Right forelimb (tissue), 1 donor: ENCODE results near the gene ANXA4.
"Not testable (repeated sequence)": the region's sequence is repeated elsewhere in the genome, so short reads cannot be mapped to it uniquely, and the experiment has no call there.

Source experiments
- DNase-seq: peaks from one replicate; pipeline ENCODE4 v3.0.0-alpha.2; 2018

ANXA4 gene

DNA sequence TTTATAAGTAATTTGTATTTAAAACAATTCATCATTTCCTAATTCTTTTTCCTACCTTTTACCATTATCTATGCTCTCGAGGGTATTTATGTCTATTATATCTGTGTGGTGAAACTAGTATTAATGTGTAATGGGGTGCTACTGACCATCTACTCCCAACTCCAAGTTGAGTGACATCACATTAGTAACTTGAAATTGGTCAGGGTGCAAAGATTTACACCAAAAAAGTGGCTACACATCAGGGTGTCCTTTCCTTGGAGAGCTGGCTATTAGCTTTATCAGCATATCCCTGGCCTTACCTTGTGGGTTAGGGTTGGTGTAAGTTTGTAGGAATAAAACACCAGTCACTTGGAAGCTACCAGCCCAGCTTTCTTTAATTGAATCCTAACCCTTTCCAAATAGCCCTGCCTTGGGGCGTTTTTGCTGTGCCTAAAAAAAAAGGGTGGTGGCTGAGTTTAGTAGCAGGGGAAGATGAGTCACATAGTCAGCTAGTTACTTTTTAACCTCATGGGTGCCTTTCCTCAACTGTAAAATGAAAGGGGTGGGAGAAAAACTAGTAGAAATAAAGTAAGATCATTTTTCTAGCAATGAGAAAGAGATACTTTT is 14.0 kb downstream of the ANXA4 start:
- DNase-seq = no peak

DNA sequence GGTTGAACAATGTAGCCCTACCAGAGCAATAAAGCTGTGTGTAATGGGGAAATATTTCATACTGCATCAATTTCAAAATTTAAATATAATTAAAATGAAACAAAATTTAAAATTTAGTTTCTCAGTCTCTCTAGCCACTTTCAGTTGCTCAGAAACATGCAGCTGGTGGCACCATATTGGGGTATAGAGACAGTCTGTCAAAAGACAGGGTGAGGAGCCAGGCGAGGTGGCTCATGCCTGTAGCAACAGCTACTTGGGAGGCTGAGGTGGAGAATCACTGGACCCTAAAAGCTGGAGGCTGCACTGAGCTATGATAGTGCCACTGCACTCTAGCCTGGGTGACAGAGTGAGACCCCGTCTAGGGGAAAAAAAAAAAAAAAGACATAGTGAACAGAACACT is 20.1 kb downstream of the ANXA4 start:
- DNase-seq = no peak

DNA sequence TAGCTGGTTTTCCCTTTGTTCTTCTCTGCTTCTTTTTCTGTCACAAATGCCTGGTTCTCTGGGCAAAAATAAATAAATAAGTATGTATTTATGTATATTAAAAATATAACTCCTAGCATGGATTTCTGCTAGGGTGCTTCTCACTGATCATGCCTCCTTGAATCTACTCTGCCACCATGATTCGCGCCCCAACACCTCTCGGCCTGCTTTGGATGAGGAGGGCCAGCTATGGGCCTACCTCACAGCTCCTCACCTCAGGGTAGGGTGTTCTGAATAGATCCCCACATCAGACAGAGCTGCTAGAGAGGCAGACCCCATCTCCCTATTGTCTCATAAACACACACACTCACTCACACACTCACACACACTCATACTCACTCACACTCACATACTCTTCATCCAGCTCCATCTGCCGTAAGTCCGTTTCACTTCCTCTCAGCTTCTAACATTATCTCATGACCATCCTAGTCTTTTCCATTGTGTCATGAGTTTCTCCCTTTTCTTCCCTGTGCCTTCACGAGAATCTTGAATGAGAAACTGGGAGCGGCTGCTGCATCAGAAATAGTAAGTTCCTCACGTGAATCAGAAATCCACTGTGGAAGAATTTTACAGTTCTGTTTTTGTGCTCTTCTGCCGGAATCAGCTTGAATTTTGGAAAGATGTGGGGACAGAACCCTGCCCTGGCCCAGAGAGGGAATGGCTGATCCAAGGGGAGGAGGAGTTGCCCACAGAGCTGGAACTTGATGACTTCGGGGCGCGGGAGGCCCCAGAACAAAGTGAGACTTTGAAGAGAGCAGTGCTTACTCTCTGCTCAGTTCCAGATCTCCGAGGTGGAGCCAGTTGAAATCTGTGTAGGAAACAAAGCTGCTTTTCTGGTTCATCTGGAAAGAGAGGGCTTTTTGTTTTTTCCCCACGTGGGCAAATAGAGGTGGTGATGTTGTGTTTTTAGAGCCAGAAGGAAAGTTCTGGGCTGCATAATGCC is 20.9 kb downstream of the ANXA4 start:
- peak; percentile 49 for DNase-seq

DNA sequence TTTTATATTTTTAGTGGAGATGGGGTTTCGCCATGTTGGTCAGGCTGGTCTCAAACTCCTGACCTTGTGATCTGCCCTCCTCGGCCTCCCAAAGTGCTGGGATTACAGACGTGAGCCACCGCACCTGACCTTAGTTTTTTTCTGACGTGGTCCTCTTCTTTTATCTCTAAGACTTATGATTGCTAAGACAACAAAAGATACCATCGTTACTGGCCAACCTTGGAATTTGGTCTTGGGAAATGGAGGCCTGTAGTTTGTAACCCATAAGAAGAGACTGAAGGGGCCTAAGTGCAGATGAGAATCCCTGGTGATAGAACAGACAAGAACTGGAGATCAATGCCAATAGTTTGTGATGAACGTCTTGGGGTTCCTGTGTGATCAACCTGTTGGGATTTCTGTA is 21.9 kb downstream of the ANXA4 start:
- DNase-seq = not testable (repeated sequence)

DNA sequence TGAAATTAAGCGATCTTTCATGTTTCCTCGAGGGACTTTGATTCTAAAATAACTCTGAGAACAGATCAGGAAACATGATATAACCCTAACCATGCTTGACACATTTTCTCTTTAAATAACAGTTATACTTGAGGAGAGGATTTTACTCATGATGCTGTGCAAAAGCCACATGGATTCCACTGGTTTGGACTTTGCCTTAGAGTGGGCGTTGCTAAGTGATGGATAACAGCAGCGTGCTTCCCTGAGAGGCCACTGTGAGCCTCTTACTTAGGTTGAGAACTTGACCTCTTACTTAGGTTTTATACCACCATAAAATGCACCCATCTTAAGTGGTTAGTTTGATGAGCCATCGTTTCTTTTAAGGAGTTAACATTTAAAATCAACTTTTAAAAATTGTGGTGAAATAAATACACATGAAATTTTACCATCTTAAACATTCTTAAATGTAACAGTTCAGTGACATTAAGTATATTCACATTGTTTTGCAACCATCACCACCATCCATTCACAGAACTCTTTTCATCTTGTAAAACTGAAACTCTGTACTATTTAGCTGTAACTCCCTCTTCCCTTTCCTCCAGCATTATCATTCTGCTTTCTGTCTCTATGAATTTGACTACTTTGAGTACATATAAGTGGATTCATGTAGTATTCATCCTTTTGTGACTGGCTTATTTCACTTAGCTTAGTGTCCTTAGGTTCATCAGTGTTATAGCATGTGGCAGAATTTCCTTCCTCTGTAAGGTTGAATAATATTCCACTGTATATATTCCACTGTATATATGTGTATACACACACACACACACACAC is 22.6 kb downstream of the ANXA4 start:
- no peak for DNase-seq

DNA sequence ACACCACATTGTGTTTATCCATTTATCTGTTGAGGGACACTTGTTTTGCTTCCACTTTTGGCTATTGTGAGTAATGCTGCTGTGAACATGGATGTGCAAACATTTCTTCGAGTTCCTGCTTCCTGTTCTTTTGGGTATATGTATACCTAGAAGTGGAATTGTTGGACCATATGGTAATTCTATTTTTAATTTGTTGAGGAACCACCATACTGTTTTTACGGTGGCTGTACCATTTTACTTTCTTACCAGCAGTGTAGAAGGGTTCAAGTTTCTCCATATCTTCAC is 23.1 kb downstream of the ANXA4 start:
- DNase-seq = no peak

DNA sequence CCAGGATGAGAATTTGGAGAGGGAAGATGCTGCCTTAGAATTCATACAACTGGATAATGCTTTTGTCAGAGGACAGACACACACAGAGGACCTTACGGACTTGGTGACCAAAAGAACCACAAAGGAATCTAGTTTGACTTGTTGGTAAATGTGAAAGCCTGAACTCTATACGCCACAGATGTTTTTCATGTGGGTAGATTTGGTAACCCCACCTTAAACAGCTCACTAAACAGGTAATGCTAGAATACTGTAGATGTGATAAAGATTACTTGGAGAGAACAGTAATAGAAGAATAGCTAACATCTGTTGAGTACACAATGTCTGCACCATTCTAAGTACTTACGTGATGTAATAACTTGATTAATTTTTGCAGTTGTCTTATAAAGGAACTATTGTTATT is 24.1 kb downstream of the ANXA4 start:
- no peak for DNase-seq

DNA sequence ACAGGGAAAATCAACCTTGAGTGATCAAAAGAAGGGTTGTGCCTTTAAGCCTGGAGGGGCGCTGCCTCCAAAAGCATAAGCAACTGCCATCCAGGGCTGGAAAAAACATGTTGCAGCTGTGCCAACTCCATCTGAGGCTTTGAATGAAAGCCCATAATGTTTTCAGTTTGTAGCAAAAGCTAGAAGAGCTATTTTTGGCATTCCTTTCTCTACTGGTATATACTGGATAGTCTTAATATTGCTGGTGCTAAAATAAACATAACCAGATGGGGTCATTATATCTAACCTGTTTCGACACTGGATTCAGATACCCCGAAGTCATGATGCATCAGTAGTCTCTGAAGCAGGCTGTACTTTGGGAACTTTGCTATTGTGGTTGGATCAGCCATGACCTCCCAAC is 25.1 kb downstream of the ANXA4 start:
- DNase-seq = no peak

DNA sequence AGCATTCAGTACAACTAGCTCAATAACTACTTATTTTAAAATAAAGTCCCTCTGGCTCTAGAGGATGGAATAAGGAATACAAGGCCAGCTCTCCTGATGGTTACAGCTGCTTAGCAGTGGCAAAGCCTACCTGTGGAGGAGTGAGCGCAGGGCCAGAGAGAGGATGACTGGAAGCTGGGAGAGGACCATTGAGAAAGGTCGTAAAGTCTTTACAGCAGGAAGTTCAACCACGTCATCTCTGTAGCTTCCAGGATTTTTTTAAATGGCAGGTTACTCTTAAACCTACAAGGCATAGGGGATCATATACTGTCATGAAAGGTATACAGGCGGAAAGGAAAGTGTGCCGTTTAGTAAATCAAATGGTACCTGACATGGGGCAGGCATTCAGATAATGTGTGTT is 26.3 kb downstream of the ANXA4 start:
- no peak for DNase-seq

DNA sequence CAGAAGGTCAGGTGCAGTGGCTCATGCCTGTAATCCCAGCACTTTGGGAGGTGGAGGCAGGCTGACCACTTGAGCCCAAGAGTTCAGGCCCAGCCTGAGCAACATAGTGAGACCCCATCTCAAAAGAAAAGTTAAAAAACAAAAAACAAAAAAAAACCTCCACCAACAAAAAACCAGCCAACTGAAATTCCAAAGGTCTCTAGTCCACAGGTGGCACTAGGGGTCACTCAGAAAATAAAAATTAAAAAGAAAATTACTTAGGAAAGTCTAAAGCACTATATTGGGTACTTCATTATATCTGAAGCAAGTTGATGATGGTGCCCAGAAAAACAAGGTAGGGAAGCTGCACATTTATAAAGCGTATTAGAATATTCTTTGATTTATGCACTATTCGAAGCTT is 26.9 kb downstream of the ANXA4 start:
- DNase-seq = no peak

DNA sequence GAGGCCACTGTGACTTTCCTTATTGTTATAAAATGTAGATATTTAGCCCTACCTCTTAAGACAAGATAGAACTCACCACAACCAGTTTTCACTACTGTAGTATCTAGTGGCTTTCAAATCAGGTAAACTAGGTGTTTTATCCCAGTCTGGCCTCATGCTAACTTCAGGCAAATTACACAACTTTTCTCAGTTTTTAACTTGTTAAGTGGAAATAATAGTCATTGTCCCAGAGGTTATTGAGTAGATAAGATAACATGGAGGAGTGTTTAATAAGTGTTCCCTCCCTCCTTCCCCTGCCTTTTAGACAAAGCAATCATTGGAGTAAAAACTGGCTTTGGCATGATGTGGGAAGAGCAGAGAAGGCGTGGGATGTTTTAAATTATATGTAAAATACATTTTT is 27.3 kb downstream of the ANXA4 start:
- DNase-seq = no peak

DNA sequence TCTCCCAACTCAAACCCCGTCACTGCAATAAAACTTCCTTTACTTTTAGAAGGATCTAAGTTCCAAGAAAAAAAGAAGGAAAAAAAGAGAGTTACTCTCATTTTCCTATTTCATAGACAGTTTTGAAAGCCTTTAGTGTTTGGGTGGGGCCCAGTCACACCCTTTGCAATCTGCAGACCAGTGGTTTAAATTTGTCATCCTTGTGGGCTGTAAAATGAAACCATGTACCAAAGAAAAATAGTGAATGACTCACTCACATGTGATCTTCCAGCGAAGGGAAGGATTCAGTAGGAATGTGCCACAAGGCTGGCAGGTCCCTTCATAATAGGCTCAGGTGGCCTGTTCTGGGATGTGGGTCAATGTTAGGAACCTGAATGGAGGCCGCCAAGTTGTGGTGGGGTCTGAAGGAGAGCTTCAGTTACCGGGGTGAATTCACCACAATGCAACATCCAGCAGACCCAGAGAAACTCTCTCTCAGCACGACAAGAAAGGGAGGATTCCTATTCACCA is 28.3 kb downstream of the ANXA4 start:
- no peak for DNase-seq

DNA sequence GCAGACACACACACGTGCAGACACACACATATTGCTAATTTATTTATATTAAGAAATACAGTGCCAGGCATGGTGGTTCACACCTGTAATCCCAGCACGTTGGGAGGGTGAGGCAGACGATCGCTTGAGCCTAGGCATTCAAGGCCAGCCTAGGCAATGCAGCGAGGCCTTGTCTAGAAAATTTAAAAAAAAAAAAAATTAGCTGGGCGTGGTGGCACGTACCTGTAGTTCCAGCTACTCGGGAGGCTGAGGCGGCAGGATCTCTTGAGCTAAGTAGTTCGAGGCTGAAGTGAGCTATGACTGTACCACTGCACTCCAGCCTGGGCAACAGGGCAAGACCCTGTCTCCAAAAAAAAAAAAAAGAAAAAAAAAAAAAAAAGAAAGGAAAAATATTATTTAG is 28.8 kb downstream of the ANXA4 start:
- no peak for DNase-seq

DNA sequence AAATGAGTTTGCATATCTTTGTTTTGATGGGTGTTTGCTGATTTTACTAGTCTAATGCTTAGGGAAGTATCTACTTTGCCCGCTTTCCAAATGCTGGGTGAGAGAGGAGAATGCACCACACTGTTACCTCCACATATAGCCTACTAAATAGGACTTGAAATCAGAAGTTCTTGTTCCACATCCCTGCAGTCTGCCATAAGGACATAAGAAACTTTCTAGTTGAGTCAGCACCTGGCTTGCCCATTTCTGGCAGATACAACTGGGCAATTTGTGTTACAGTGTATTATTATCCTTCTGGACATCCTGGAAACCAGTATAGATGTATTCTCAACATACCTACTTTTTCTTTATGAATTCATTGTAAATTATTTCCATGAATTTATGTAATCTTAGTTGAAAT is 29.5 kb downstream of the ANXA4 start:
- DNase-seq = no peak

DNA sequence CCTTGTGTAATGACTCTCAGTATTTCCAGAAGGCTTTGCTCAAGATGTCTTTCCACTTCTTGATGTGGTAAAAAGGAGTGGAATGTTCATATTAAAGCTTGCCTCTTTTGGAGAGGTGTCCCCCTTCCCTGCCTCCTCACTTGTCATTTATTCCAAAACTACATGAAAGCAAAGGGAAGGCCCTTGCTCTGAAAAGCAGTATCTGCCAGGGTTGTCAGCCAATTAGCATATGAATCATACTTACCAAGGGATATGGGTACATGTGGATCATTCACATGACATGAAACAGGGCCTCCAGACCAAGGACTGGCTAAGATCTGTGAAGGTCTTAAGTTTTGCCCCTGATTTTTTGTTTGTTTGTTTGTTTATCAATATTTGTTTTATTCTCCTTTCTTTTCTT is 31.3 kb downstream of the ANXA4 start:
- no peak for DNase-seq

DNA sequence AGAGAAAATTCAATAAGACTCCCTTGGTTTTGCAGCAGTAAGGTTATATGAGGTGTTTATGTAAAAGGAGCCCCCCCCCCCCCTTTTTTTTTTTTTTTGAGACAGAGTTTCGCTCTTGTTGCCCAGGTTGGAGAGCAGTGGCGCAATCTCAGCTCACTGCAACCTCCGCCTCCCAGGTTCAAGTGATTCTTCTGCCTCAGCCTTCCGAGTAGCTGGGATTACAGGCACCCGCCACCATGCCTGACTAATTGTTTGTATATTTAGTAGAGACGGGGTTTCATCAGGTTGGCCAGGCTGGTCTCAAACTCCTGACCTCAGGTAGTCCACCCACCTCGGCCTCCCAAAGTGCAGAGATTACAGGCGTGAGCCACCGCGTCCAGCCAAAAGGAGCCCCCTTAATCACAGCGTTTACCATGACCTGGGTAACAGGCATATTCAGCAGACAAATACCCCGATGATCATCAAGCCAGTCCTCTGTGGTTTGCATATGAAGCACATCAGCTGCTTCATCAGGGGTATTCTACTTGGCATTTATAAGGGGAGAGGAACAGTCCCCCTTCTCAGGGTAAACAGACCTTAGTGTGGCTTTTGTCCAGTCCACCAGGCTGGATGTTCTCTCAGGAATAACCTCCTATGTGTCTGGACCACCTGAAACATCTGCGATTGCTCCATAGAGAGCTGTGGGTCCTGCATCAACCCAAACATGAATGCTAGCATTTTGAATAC is 32.5 kb downstream of the ANXA4 start:
- DNase-seq = not testable (repeated sequence)

DNA sequence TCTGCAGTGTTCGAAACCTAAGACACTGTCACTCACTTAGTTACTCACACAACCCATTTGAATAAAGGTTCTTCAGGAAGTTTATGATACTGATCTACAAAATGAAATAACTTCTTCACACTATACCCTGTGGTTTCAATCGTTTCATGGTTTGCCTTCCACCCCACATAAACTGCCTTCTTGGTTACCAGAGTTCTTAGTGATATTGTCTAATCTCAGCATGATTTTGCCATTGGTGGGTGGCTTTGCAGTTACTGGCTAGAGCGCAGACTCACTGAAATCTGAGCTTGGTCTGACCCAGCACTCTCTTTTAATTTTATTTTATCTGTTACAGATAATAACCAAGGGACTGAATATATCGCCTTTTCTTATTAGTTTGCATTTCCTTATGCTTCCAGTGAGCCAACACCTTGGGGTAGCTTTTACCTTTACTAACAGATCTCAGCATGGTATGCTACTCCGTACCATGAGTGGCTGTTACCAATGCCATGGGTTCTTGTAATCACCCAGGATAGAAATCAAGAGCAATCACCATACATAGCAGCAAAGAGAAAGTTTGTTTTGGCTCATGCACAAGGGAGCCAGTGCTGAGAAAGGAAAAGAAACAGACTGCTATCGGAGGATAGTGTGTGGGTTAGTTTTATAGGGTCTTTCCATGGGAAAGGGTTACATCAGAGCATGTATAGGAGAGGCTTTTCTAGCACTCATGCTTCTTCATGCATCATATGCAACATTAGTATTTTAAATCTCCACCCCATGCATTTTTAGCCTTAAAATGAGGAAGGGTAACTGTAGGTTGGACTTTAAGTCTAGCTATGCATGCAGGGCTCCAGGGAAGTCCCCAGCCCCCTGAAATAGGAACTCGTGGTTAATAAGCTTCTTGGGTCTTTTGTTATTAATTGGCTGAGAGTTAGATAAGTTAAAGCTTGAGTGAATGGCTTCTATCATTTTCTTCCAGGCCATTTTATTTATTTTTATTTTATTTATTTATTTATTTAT is 33.3 kb downstream of the ANXA4 start:
- DNase-seq = no peak

DNA sequence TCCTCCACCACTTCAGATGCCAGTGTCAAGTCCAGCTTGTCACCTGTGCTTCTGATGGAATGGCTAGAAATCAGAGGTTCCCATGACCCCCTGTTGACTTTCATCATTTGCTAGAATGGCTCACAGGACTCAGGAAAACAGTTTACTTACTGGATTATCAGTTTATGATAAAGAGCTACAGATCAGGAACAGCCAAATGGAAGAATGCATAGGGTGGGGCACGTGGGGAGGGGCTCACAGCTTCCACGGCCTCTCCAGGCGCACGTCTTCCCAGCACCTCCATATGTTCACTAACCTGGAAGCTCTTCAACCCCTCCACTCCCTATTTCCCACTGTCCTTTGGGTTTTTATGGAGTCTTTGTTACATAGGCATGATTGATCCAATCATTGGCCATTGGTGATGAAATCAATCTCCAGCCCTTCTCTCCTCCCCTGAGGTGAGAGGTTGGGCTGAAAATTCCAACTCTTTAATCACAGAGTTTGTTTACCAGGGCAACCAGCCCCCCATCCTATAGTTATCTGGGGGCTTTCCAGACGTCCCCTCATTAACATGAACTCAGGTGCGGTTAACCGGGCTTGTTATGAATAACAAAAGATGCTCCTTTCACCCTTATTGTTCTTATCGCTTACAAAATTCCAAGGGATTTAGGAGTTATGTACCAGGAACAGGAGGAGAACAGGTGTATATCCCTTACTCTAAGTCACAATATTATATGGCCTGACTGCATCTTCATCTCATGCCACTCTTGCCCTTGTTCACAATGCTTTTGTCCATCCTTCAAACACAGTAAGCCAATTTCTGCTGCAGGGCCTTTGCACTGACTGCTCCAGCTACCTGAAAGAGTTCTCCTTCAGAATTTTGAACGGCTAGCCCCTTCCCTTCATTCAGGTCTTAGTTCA is 35.2 kb downstream of the ANXA4 start:
- DNase-seq = no peak

DNA sequence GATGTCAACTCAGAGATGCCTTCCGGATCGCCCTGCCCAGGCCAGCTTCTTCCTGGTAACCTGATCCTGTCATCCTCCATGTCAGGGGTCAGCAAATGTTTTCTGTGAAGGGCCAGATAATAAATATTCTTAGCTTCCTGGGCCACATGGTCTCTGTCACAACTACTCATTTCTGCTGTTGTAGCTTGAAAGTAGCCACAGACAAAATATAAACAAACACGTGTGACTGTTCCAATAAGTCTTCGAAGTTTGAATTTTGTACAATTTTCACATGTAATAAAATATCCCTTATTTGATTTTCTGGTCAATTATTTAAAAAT is 35.8 kb downstream of the ANXA4 start:
- DNase-seq = no peak

DNA sequence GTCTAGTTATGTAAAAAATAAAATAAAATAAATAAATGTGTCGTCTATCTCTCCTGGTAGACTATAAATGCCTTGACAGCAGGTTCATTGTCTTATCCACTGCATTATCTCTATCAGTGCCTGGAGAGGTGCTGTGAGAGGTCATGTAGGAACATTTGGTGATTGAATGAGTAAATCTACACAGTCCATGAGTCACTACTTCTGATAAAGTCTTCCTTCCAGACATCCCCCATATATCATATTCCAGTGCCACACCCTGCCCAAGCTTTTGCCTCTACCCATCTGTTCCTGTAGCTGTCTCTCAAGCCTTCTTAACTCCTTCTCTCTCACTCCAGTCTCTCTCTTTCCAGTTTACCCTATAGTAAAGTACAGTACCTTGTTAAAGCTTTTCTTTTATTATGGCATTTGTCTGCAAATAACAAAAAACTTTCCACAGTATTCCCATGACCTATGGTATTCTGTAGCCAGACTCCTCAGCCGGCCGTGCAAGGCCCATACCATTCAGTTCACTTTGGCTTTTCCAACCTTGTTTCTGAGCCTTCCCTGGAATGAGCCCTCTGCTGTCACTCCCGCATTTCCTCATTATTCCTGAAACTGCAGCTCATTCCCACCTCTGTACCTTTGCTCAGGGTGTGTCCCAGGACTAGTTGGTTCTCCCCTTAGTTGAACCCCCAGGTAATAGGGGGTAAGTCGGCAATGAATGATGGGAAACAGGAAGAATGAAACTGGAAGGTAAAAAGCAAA is 37.5 kb downstream of the ANXA4 start:
- DNase-seq = no peak
